LNCaP clone FGC (cell line): ENCODE results near the gene AHI1.
A peak's percentile ranks its signal among the peaks of the same experiment; 100 is the strongest.

ENCODE experiments used
- DNase-seq: peaks from one replicate; pipeline ENCODE4 v3.0.0-alpha.2; 2011; ENCODE audit warnings: low read depth
- H3K4me3 ChIP-seq: 2 replicates; pipeline ENCODE4 v1.5.1; 2011; ENCODE audit warnings: mild to moderate bottlenecking, low read depth, low read length, control low read depth
- CTCF ChIP-seq: IDR thresholded peaks from 2 replicates; pipeline ENCODE4 v1.5.1; 2012; ENCODE audit warnings: mild to moderate bottlenecking; ENCODE audit not compliant: control insufficient read depth, insufficient read depth; ENCODE audit errors: extremely low read depth

Gene AHI1

GRCh38 chr6:135438907-135439535 is 58.5 kb downstream of the AHI1 start:
- TF ChIP-seq CTCF: peak; percentile 57
- DNase-seq: peak; percentile 25
- H3K4me3 ChIP-seq: no peak overlapping the region

- DNase-seq: no peak
- TF ChIP-seq CTCF: no peak
- no peak overlapping the region for H3K4me3 ChIP-seq
These were observed 62.5 kb downstream of the AHI1 start for GRCh38 chr6:135434991-135435390.

GRCh38 chr6:135434095-135434494 is 63.4 kb downstream of the AHI1 start:
- DNase-seq: no peak
- H3K4me3 ChIP-seq: no peak overlapping the region
- TF ChIP-seq CTCF: no peak

- TF ChIP-seq CTCF: no peak
- no peak for DNase-seq
- H3K4me3 ChIP-seq: no peak overlapping the region
These were observed 69.5 kb downstream of the AHI1 start for GRCh38 chr6:135428078-135428477.

GRCh38 chr6:135426833-135427232 is 70.7 kb downstream of the AHI1 start:
- no peak overlapping the region for H3K4me3 ChIP-seq
- DNase-seq: no peak
- TF ChIP-seq CTCF: no peak

- DNase-seq: no peak
- H3K4me3 ChIP-seq: no peak overlapping the region
- TF ChIP-seq CTCF: no peak
These were observed 73.2 kb downstream of the AHI1 start for GRCh38 chr6:135424385-135424784.

- DNase-seq: peak; percentile 19
- H3K4me3 ChIP-seq: no peak overlapping the region
- peak; percentile 76 for TF ChIP-seq CTCF
These were observed 73.9 kb downstream of the AHI1 start for GRCh38 chr6:135423649-135424128.
